ENCODE data around the gene SH3GLB2.
A peak's percentile ranks its signal among the peaks of the same experiment; 100 is the strongest.

The SH3GLB2 gene

DNA sequence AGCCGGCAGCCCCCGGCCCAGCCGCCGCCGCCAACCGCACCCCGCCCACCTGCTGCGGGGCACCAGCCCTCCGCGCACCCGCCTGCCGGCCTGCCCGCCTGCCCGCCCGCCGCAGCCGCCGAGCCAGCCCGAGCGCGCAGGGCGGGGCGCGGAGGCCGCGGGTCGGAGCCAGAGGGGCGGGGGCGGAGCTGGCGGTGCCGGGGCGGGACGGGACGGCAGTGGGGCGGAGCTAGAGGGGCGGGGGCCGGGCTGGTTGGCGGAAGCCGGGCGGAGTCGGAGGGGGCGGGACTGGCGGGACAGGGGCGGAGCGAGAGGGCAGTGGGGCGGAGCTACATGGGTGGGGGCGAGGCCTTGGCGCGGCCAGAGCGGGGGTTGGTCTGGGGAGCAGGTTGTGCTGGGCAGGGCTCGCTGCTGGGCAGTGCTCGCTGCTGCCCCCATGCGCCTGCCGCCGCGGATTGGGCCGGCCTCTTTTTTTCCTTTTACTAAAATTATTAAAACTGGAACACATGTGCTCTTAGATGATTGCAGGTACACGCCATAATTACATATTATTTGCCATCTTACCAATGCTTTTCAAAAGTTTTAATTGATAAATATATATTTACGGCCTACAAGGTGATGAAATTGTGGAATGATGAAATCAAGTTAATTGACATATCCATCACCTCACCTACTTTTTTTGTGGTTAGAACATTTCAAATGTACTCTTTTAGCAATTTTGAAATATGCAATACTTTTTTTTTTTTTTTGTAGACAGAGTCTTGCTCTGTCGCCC is at the start of gene SH3GLB2:
Gene SH3GLB2 (minus strand): TSS at position 140 of the 775 bp plus-strand sequence. CDS start 177 bp downstream, outside the sequence.
- H4K20me1 ChIP-seq = peaks cover 0 to 20% (median 11%) of the 10 kb centered on the region in 11 experiments; a peak in 10 of 22 replicates
- H3K27ac ChIP-seq = peak within 1 kb of the TSS; percentile 34 to 80 (median 76); a peak in 21 of 22 replicates
- H3K36me3 ChIP-seq = no peaks in the 10 kb centered on the region
- H3K4me3 ChIP-seq = peak within 1 kb of the TSS; percentile 82 to 97 (median 89)
- no peak for TF ChIP-seq Cebpa-rat (IDR thresholded peaks at IDR 0.05)
- H3K9ac ChIP-seq = peak within 1 kb of the TSS; percentile 71 to 90 (median 83)
- H3K4me2 ChIP-seq = peak within 1 kb of the TSS; percentile 84 to 100 (median 98)
- H3K4me1 ChIP-seq = peaks cover 43 to 65% (median 55%) of the 10 kb centered on the region in 10 experiments
- no peaks in the 10 kb centered on the region for H3K9me3 ChIP-seq (replicated peaks in 1 of 11)
- H3K27me3 ChIP-seq = no peaks in the 10 kb centered on the region

DNA sequence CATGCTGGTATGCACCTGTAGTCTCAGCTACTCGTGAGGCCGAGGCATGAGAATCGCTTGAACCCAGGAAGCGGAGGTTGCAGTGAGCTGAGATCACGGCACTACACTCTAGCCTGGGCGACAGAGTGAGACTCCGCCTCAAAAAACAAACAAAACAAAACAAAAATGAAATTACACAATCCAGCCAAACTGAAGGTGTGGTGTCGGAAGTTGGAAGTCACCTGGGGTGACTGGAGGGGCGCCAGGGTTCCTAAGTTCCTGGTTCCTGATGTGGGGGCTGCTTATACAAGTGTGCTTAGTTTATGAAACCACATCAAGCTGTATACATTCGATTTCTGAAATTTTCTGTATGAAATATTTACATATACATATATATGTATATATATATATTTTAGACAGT is 49.1 kb upstream of the SH3GLB2 start:
- Histone ChIP-seq H3K9me3 (replicated peaks in 1 of 11) (no peaks in the 10 kb centered on the region), H3K4me1 (peaks cover 25 to 36% (median 32%) of the 10 kb centered on the region in 10 experiments), H4K20me1 (peaks cover 0 to 9% (median 9%) of the 10 kb centered on the region in 11 experiments; a peak in 15 of 22 replicates), H3K36me3 (peaks cover 0 to 2% (median 0%) of the 10 kb centered on the region in 11 experiments; a peak in 1 of 22 replicates), H3K27ac (no peak overlapping the region), H3K9ac (no peak overlapping the region), H3K27me3 (no peaks in the 10 kb centered on the region), H3K4me2 (no peak overlapping the region), H3K4me3 (no peak overlapping the region)
- no peak for TF ChIP-seq Cebpa-rat (IDR thresholded peaks at IDR 0.05)

DNA sequence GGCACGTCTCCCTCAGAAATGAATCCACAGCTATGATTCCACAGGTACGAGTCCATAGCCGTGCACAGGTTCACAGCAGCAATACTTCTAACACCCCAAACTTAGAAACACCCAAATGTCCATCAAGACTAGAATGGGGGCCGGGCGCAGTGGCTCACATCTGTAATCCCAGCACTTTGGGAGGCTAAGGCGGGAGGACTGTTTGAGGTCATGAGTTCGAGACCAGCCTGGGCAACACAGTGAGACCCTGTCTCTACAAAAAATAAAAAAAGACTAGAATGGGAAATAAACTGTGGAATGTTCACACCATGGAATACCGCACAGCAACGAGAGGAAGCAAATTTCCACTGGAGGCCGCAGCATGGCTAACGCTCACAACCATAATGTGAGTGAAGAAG is 48.5 kb upstream of the SH3GLB2 start:
- Histone ChIP-seq H3K36me3 (peaks cover 0 to 7% (median 0%) of the 10 kb centered on the region in 11 experiments; a peak in 4 of 22 replicates), H3K4me2 (no peak overlapping the region), H3K27me3 (no peaks in the 10 kb centered on the region), H3K4me1 (peaks cover 19 to 36% (median 32%) of the 10 kb centered on the region in 10 experiments), H3K27ac (no peak overlapping the region), H3K9ac (no peak overlapping the region), H4K20me1 (peaks cover 0 to 3% (median 3%) of the 10 kb centered on the region in 11 experiments; a peak in 14 of 22 replicates), H3K9me3 (replicated peaks in 1 of 11) (no peaks in the 10 kb centered on the region), H3K4me3 (no peak overlapping the region)
- TF ChIP-seq Cebpa-rat (IDR thresholded peaks at IDR 0.05) = no peak

DNA sequence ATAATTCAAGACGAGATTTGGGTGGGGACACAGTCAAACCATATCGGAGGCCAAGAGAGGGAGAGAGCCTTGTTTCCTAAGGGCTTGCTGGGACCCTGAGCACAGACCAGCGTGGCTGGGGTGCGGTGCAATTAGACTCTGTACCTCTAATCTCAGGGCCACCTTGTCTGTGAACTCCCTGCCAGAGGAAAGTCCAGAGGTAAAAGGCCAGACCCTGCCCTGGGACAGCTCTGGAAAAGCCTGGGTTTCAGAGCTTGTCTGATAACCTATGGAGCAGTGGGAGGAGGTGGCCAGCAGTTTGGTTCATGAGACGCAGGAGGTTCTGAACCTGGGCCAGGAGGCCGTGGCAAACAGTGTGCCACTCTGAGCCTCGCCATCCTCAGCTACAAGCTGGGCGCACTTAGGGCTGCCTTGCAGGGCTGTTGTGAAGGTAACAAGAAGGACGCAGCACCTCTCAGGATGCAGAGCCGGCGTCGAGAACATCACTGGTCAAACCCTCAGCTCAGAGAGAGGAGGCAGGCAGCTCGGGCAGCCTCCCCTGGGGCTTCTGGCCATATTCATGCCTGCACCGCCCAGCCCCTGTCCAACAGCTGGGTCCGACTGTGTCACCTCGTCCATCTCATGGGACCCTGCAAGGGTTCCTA is 48.0 kb upstream of the SH3GLB2 start:
- 0 out of 22 replicates have a peak overlapping the region, but pooled peaks of 1 of the 11 experiments have one; percentile 9 for H3K9ac ChIP-seq
- H4K20me1 ChIP-seq = no peaks in the 10 kb centered on the region
- no peaks in the 10 kb centered on the region for H3K9me3 ChIP-seq (replicated peaks in 1 of 11)
- no peaks in the 10 kb centered on the region for H3K27me3 ChIP-seq
- no peak overlapping the region for H3K27ac ChIP-seq
- TF ChIP-seq Cebpa-rat (IDR thresholded peaks at IDR 0.05) = no peak
- H3K36me3 ChIP-seq = peaks cover 0 to 12% (median 0%) of the 10 kb centered on the region in 11 experiments; a peak in 4 of 22 replicates
- peaks cover 23 to 39% (median 36%) of the 10 kb centered on the region in 10 experiments for H3K4me1 ChIP-seq
- no peak overlapping the region for H3K4me3 ChIP-seq
- no peak overlapping the region for H3K4me2 ChIP-seq

DNA sequence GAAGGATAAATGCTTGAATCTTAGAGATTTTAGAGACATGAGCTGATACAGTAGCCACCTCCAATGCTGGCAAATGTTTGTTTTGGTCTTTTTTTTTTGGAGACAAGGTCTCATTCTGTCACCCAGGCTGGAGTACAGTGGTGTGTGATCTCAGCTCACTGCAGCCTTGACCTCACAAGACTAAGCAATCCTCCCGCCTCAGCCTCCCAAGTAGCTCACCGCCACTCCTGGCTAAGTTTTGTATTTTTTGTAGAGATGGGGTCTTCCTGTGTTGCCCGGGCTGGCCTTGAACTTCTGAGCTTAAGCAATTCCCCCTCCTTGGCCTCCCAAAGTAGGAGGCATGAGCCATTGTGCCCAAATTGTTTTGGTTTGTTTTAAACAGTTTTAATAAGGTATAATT is 46.0 kb upstream of the SH3GLB2 start:
- no peak overlapping the region for H3K4me3 ChIP-seq
- no peak for TF ChIP-seq Cebpa-rat (IDR thresholded peaks at IDR 0.05)
- H3K4me1 ChIP-seq = peaks cover 31 to 45% (median 42%) of the 10 kb centered on the region in 10 experiments

DNA sequence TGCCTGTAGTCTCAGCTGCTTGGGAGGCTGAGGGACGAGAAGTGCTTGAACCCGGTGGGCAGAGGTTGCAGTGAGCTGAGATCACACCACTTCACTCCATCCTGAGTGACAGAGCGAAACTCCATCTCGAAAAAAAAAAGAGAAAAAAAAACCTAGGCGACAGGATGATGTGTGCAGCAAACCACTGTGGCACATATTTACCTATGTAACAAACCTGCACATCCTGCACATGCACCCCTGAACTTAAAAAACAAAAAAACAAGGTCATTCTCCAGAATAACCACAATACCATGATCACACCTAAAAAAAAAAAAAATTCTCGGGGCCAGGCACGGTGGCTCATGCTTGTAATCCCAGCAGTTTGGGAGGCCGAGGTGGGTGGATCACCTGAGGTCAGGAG is 45.3 kb upstream of the SH3GLB2 start:
- Histone ChIP-seq H4K20me1 (no peaks in the 10 kb centered on the region), H3K9me3 (replicated peaks in 1 of 11) (no peaks in the 10 kb centered on the region), H3K4me1 (peaks cover 31 to 45% (median 42%) of the 10 kb centered on the region in 10 experiments), H3K4me3 (no peak overlapping the region), H3K27me3 (no peaks in the 10 kb centered on the region), H3K36me3 (peaks cover 0 to 14% (median 0%) of the 10 kb centered on the region in 11 experiments; a peak in 6 of 22 replicates), H3K27ac (no peak overlapping the region), H3K9ac (no peak overlapping the region), H3K4me2 (no peak overlapping the region)
- TF ChIP-seq Cebpa-rat (IDR thresholded peaks at IDR 0.05) = no peak

More for the DNA sequence above, 46.0 kb upstream of the SH3GLB2 start:
- H3K36me3 ChIP-seq = peaks cover 0 to 14% (median 0%) of the 10 kb centered on the region in 11 experiments; a peak in 4 of 22 replicates
- no peak overlapping the region for H3K27ac ChIP-seq
- no peak overlapping the region for H3K4me2 ChIP-seq
- H3K9me3 ChIP-seq (replicated peaks in 1 of 11) = no peaks in the 10 kb centered on the region
- no peaks in the 10 kb centered on the region for H4K20me1 ChIP-seq
- no peak overlapping the region for H3K9ac ChIP-seq
- H3K27me3 ChIP-seq = no peaks in the 10 kb centered on the region

DNA sequence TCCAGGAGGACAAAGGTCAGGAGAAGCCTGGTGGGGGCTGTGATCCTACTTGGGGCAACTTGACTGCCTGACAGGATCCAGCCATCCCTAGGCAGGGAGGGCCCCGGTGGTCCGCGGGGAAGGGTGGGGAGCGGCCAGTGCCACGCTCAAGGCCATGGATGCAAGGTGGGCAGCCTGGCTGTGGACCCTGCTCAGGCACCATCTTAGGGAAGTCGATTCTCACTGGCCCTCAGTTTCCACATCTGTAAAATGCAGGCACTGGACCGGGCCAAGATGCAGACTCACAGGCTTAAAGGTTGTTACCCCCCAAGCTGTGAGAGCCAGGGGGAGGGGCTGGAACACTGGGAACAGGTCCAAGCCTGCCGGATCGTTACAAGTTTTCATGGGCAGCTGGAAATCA is 44.0 kb upstream of the SH3GLB2 start:
- peaks cover 7 to 26% (median 11%) of the 10 kb centered on the region in 11 experiments; a peak in 20 of 22 replicates for H3K36me3 ChIP-seq
- no peak overlapping the region for H3K4me3 ChIP-seq
- H4K20me1 ChIP-seq = no peaks in the 10 kb centered on the region
- H3K4me1 ChIP-seq = peaks cover 42 to 52% (median 51%) of the 10 kb centered on the region in 10 experiments
- peak overlapping the region in 9 of 11 experiments; percentile 86 to 99 (median 97); a peak in 16 of 22 replicates for H3K4me2 ChIP-seq
- H3K9ac ChIP-seq = peak overlapping the region in 3 of 11 experiments; percentile 81 to 84 (median 83); a peak in 5 of 22 replicates
- no peak overlapping the region for H3K27ac ChIP-seq
- TF ChIP-seq Cebpa-rat (IDR thresholded peaks at IDR 0.05) = no peak
- H3K27me3 ChIP-seq = no peaks in the 10 kb centered on the region
- H3K9me3 ChIP-seq (replicated peaks in 1 of 11) = no peaks in the 10 kb centered on the region

DNA sequence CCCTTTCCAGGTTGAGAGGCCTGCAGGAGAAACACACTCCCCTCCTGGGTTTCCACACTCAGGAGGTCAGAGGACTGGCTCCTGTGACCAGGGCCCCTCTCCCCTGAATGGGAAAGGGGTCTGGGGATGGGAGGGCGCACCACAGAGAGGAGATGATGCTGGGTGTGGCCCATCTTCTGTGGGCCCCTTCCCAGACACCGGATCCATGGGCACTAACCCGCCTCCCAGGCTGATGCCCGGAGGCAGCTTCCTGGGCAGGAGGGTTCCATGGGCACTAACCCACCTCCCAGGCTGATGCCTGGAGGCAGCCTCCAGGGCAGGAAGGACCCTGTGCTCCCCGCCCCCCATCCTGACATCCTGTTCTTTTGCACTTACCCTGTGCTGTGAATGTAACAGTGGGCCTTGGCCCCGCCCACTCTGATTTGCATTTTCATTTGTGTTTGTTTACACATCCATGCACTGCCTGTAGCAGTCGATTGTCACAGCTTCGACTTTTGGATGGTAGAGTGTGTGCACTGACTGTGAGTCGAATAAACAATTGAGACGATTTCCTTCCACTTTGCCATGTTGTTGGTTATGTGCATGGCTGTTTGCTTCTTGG is 43.5 kb upstream of the SH3GLB2 start:
- Histone ChIP-seq H3K27me3 (no peaks in the 10 kb centered on the region), H4K20me1 (no peaks in the 10 kb centered on the region), H3K9ac (peak overlapping the region; percentile 27 to 87 (median 81); a peak in 18 of 22 replicates), H3K36me3 (peaks cover 7 to 28% (median 12%) of the 10 kb centered on the region in 11 experiments; a peak in 20 of 22 replicates), H3K4me3 (peak overlapping the region in 4 of 10 experiments; percentile 47 to 53 (median 51); a peak in 6 of 20 replicates), H3K4me1 (peaks cover 42 to 54% (median 52%) of the 10 kb centered on the region in 10 experiments), H3K4me2 (peak overlapping the region; percentile 82 to 99 (median 97); a peak in 21 of 22 replicates), H3K9me3 (replicated peaks in 1 of 11) (no peaks in the 10 kb centered on the region), H3K27ac (peak overlapping the region in 9 of 11 experiments; percentile 78 to 98 (median 92); a peak in 18 of 22 replicates)
- no peak for TF ChIP-seq Cebpa-rat (IDR thresholded peaks at IDR 0.05)

All from BLaER1 treated with 17β-estradiol and CSF1 and Interleukin-3, amounts not matched to agents 10 nM and 100 nM (cell line).